H4 (cell line): ENCODE data around the gene CUL5. TPM values are rescaled to one million over a fixed set of nuclear protein-coding genes. Genes with fewer than 3 reads are reported as not detected.

Experiments used
- total RNA-seq: library from RNA; depleted of rRNA; stranded (reverse); fragments of >200 nt; shearing (Covaris generic); gene quantifications from 2 replicates; pipeline ENCODE4 v1.2.3, GENCODE V29; 2014; rRNA removed

The CUL5 gene
- total RNA-seq, 1 experiment from 2014 or later, result 18.4 TPM

Other genes starting within 250 kb of the CUL5 start
- 32.3 and 33.1 TPM in 2 replicates for gene SLC35F2, start 150.1 kb upstream of the CUL5 start, total RNA-seq
- 0.92 and 1.4 TPM in 2 replicates for gene RAB39A, start 80.5 kb upstream of the CUL5 start, total RNA-seq
- gene ACAT1, start 112.7 kb downstream of the CUL5 start, total RNA-seq, result 138 and 203 TPM in 2 replicates
- gene NPAT, start 213.7 kb downstream of the CUL5 start, total RNA-seq, result 8.6 and 9.3 TPM in 2 replicates
- gene ATM, start 214.2 kb downstream of the CUL5 start, total RNA-seq, result 18.8 and 20.0 TPM in 2 replicates